ENCODE measurements around the gene TIAM1.

TIAM1 gene

GRCh38 chr21:31334648-31335121, 9.4 kb downstream of the TIAM1 start:
- no peak for TF ChIP-seq CTCF (conservative IDR thresholded peaks at IDR 0.05; ENCODE audit: low read depth, low read length)
- no peak for DNase-seq (ENCODE audit: low read depth)
- H3K4me3 ChIP-seq (ENCODE audit: low read length): no peak overlapping the region

- no peak for TF ChIP-seq CTCF (conservative IDR thresholded peaks at IDR 0.05; ENCODE audit: low read depth, low read length)
- no peak for DNase-seq (ENCODE audit: low read depth)
- no peak overlapping the region for H3K4me3 ChIP-seq (ENCODE audit: low read length)
These were observed 11.5 kb downstream of the TIAM1 start for GRCh38 chr21:31332525-31332924.

- TF ChIP-seq CTCF (conservative IDR thresholded peaks at IDR 0.05; ENCODE audit: low read depth, low read length): no peak
- DNase-seq (ENCODE audit: low read depth): no peak
- H3K4me3 ChIP-seq (ENCODE audit: low read length): no peak overlapping the region
These were observed 12.8 kb downstream of the TIAM1 start for GRCh38 chr21:31331231-31331630.

- no peak for DNase-seq (ENCODE audit: low read depth)
- TF ChIP-seq CTCF (conservative IDR thresholded peaks at IDR 0.05; ENCODE audit: low read depth, low read length): no peak
- H3K4me3 ChIP-seq (ENCODE audit: low read length): no peak overlapping the region
These were observed 13.9 kb downstream of the TIAM1 start for GRCh38 chr21:31330144-31330483.

- no peak for TF ChIP-seq CTCF (conservative IDR thresholded peaks at IDR 0.05; ENCODE audit: low read depth, low read length)
- no peak overlapping the region for H3K4me3 ChIP-seq (ENCODE audit: low read length)
- no peak for DNase-seq (ENCODE audit: low read depth)
These were observed 14.5 kb downstream of the TIAM1 start for GRCh38 chr21:31329456-31330143.

GRCh38 chr21:31326522-31327242, 17.4 kb downstream of the TIAM1 start:
- no peak overlapping the region for H3K4me3 ChIP-seq (ENCODE audit: low read length)
- TF ChIP-seq CTCF (conservative IDR thresholded peaks at IDR 0.05; ENCODE audit: low read depth, low read length): no peak
- DNase-seq (ENCODE audit: low read depth): no peak

- no peak overlapping the region for H3K4me3 ChIP-seq (ENCODE audit: low read length)
- no peak for TF ChIP-seq CTCF (conservative IDR thresholded peaks at IDR 0.05; ENCODE audit: low read depth, low read length)
- DNase-seq (ENCODE audit: low read depth): no peak
These were observed 25.1 kb downstream of the TIAM1 start for GRCh38 chr21:31318971-31319370.

Measured in retinal pigment epithelial cell (primary cell).